Activated T-cell treated with anti-CD3 and anti-CD28 coated beads for 48 hours (primary cell): Measurements from ENCODE around the gene PPFIA4.
A peak's percentile ranks its signal among the peaks of the same experiment; 100 is the strongest.

Experiments used
- DNase-seq: peaks from one replicate; pipeline ENCODE4 v3.0.0-alpha.2; 2020; ENCODE audit warnings: low read depth

PPFIA4 gene

DNA sequence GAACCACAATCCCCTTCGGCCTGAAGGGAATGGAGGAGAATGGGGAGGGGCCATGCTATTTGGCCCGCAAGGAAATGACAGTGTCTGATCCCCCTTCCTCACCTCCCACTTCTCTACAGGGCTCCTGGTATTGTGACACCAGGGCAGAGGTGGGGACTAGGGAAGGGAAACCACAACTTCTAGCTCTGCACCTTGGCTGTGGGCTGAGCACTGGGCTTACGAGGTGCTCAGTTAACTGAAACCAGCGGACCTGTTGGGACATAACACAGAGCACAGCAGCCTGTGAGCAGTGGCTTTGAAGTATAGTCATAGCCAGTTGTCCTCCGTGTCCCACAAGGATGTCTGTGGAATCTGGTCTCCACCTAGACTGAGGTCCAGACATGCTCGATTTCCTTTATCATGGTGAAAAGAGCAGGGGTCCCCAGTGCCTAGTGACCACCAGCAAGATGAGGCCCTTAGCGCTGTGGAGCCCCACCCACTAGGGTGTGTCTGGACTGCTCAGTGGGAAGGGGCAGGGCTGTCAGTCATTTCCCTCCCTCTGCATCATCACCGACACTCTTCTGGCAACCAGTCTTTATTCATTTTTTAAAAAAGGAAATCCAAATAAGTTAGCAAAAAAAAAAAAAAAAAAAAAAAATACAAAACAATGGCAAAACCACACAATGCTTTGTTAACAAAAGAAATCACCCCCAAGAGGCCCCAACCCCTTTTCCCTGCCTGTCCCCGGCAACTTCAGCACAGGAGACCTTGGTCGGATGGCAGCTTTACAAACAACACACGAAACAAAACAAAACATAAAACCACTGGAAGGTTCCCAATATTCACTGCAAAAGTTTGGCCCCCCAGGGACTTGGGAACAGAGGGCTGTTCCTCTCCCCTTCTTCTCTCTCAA lies 56.5 kb downstream of the PPFIA4 start:
- no peak for DNase-seq

DNA sequence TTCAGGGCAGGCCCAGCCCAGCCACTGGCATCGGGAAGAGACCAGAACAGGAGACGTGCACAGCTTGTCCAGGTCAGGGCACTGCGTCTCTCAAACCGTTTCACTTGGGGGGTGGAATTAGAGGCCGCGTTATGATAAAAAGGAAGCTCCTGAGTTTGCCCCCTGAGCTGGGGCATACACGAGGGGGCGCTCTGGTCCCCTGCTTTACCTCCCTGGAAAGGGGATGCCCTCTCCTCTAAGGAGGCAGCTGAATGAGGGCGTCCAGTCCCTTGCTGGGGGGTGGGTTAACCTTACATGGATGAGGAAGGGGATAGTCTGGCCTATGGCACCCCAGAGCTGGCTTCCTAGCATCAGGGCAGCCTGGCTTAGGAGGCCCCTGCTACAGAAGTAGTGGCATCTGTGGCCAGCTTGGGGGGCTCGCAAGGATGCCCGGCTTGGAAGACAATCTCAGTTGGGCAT lies 57.2 kb downstream of the PPFIA4 start:
- no peak for DNase-seq

GRCh38 chr1:203084588-203085527 lies 58.6 kb downstream of the PPFIA4 start:
- peak; percentile 51 for DNase-seq

DNA sequence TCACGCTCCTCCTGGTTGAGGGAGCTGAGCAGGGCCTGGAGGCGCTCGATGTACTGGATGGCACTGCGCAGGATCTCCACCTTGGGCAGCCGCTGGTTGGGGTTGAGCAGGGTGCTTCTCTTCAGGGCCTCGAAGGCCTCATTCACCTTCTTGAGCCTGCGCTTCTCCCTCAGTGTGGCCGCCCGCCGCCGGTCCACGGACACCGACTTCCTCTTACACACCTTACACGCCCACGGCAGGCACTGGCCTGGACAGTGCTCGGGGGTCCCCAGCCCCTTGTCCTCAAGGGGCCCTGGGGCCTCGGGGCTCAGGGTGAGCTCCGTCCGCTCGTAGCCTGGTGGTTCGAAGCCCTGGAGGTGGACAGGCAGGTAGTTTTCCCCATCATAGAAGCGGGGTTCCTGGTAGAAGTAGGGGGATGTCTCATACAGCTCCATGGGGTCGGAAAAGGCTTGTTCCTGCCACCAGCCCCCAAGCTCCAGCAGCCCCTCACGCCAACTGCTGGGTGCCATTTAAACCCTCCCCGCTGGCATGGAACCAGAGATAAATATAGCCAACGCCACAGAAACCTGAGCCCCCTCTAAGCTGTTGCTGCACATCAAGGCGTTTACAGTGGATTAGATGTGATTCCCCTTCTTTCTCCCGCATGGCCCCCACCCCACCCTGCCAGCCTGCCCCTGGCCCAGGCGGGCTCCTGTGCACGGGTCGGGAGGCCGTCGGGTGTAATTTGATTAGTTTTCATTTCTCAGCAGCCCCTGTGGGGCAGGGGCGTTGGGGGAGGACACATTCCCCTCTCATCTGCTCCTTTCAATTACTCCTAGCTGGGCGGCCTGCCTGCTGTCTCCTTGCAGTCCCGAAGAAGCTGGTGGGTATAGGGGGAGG lies 59.5 kb downstream of the PPFIA4 start, which contains the start of gene MYOG:
Gene MYOG (minus strand): TSS at position 485 of the 879 bp plus-strand sequence. CDS start 51 bp downstream, at position 434.
- DNase-seq, result no peak

- DNase-seq, result no peak
Observed at GRCh38 chr1:203086992-203087763, 60.9 kb downstream of the PPFIA4 start.

DNA sequence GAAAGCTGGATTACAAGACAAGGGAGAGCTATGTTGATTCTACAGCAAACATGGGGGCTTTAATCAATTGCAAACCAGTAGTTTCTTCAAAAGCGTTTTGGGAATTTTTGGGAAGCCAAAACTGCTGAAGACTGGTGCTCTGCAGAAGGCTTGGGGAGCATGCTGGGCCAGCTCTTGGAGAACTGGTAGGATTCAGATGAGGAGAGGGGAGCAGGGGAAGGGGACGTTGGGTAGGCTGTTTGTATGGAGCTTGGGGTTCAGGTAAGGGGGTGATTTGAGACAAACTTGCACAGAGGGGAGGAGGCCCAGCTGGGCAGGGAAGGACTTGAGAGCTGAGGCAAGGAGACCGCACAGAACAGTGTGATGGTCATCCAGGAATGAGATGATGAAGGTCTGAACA lies 62.1 kb downstream of the PPFIA4 start:
- no peak for DNase-seq

DNA sequence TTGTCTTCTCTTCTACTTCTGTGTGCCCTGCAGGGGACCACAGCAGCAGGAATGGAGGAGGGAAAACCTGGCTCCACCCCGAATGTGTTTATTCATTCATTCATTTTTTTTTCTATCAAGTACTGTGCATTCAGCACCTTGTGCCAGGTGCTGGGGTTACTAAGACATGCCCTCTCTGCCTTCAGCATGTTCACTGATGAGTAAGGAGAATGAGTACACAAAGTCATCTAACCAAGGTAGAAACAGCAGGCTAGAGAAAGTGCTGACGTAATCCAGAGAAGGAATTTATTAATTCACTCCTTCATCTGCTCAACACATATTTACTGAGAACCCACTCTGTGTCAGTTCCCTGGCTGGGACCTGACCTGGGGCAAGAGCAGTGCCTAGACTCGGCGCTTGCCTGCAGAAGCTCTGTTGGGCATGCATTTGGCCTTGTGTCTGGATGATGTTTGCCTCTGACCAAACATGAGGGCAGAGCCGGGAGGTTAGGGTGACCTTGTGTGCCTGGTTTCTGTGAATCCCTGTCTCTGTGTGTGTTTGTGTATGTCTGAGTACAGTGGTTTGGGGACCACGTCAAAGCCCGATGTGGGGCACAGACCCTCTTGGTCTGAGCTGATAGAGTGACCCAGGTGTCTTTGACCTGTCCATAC lies 62.8 kb downstream of the PPFIA4 start:
- DNase-seq, result no peak

- DNase-seq, result no peak
Observed at GRCh38 chr1:203089651-203090045, 63.4 kb downstream of the PPFIA4 start.

DNA sequence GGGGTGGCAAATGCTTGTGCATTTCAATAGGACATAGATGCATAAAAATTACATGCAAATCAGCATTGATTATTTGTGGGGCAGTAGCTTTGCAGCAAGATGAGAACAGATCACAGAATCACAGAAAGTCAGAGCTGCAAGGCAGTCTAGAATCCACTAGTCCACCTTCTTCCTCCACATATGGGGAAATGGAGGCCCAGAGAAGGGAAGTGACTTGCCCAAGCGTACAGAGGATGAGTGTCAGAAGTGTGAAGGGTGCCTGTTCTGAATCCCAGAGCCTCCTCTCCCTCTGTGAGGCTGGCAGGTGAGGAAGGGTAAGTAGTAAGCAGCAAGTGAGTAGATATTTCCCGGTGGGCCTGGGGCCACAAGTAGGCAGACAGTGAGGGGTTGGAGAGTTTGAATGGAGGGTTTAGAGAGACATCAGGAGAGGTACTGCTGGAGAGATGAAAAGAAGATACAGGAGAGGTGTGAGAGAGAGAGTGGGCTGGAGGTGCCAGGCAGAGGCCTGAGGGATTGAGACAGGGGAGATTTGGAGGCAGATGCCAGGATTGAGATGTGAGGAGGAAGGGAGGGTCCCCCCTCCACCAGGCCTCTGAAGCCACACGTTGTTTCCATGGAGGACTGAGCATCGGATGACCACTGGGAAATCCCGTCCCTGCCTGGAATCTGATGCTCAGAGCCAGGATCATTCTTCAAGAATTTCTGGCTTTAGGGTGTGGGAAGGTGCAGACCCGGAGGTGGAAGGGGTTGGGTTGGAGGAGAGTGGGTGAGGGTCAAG lies 64.3 kb downstream of the PPFIA4 start:
- no peak for DNase-seq

- no peak for DNase-seq
Observed at GRCh38 chr1:203091199-203091477, 64.8 kb downstream of the PPFIA4 start.

GRCh38 chr1:203091761-203092330 lies 65.6 kb downstream of the PPFIA4 start:
- no peak for DNase-seq

GRCh38 chr1:203093754-203094410 lies 67.6 kb downstream of the PPFIA4 start:
- DNase-seq, result no peak

DNA sequence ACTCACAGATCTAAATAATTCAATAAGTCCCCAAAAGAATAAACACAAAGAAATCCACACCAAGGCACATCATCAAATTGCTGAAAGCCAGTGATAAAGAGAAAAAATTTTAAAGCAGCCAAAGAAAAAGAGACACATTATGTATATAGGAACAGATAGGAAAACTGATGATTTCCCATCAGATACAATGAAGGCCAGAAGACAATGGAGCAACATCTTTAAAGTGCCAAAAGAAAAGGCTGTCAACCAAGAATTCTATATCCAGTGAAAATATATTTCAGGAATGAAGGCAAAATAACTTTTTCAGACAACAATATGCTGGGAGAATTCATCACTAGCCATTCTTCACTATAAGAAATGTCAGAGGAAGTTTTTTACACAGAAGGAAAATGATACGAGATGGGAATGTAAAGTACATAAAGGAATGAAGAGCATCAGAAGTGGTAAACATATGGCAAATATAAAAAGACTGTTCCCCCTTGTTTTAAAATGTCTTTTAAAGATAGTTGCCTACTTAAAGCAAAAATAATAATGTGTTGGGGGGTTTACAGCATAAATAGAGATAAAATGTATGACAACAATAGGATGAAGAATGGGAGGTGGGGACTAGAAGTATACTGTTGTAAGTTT lies 68.9 kb downstream of the PPFIA4 start:
- no peak for DNase-seq

DNA sequence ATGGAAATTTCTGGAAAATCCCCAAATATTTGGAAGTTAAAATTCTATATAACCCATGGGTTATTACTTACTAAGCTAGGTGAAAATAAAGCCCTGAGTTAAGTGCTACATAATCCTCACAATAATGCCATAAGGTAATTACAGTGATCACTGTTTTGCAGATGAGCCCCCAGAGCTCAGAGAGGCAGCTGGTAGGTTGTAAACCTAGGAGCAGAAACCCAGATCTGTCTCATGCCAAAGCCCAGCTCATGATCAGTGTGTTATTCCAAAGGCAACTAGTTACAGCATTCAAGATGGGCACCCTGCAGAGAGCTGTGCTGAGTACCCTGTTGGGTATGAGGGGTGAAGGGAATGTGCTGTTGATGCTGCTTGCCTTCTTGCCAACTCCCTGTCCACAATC lies 70.3 kb downstream of the PPFIA4 start:
- DNase-seq, result no peak

DNA sequence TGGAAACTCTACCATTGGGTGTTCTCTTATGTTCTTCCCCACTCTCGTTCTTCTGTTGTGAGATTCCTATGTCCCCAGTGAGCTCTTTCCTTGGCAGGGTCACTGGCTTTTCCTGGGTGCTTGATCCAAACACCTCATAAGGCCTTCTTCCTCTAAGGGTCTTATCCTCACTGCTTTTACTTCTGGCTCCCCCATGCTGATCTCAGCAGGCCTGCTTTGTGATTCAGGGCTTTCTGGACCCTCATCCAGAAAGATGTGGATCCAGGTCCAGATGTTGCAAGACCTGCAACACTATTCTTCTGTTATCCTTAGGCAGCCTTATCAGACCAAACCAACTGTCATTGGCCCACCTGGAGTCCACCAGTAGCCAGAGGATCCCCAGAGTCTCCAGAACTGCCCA lies 70.7 kb downstream of the PPFIA4 start:
- DNase-seq, result no peak

- DNase-seq, result no peak
Observed at GRCh38 chr1:203098445-203098844, 72.2 kb downstream of the PPFIA4 start.

DNA sequence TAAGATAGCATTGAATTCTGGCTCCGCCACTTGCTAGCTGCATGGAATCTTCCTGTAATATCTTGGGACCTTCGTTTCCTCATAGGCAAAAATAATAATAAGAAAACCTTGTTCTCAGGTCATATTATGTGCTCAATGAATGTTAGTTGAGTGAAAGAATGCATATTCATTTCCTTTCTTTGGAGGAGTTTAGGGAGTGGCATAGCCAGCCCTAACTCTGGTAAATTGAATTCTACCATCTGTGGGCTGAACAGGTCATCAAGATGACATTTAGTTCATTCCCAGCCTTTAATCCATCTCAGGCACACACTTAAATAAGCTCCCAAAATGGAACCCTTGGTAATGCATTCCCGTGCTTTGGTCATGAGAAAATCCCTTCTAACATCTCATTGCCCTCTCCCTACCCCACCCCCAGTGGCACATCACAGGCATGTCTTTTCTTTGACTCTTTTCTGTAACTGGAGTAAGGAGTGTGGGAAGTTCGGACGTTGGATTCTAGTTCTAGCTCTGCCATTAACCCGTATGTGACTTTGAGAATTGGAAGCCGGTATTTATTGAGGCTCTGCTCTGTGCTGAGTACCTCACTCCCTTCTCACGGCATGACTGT lies 72.7 kb downstream of the PPFIA4 start:
- DNase-seq, result no peak
